B cell (primary cell): ENCODE results near the gene CCDC102A. TPM values are rescaled to one million over a fixed set of nuclear protein-coding genes. Genes with fewer than 3 reads are reported as not detected.

ENCODE experiments used
- ATAC-seq: fragments of 200-7000 bp; cut with Tn5 transposase; one replicate; pipeline ENCODE4 v1.10.0; 2021; ENCODE audit warnings: low read depth, mild to moderate bottlenecking, moderate number of reproducible peaks, moderate library complexity
- CTCF ChIA-PET: fragments of 350-600 bp; sonication (Branson Sonifier 250); formaldehyde crosslinking; loops from one replicate; lab custom pipeline; 2021; ENCODE audit warnings: antibody characterized with exemption, inconsistent platforms; lab: Charles Lee
- POLR2A ChIA-PET: fragments of 350-600 bp; sonication (Branson Sonifier 250); formaldehyde crosslinking; loops from one replicate; lab custom pipeline; 2021; ENCODE audit warnings: antibody characterized with exemption; lab: Charles Lee
- DNase-seq: peaks from one replicate; pipeline ENCODE4 v3.0.0; 2013
- H2AFZ ChIP-seq: 2 replicates; pipeline ENCODE4 v1.6.1; 2012; ENCODE audit warnings: mild to moderate bottlenecking, low read depth, low read length; ENCODE audit not compliant: insufficient read depth, poor library complexity, severe bottlenecking
- H3K27ac ChIP-seq, 2 donors: 1 replicate in 1 of 2; 2 replicates in 1 of 2; pipeline ENCODE4 v1.5.1; 2012 to 2013; ENCODE audit warnings: low read length in 2 of 2, mild to moderate bottlenecking in 2 of 2, moderate library complexity in 1 of 2
- H3K27me3 ChIP-seq, 4 experiments: fragments of 200-600 bp in 1 of 4; sonication (generic) in 1 of 4; replicated peaks in 1 of 4; 1 replicate in 2 of 4; 2 replicates in 2 of 4; pipeline versions ENCODE4 v1.6.1 to v1.7.0; 2013 to 2016; ENCODE audit warnings: low read length in 3 of 4, mild to moderate bottlenecking in 2 of 4, mixed read lengths in 1 of 4, moderate library complexity in 1 of 4; ENCODE audit not compliant: insufficient read depth in 4 of 4, control insufficient read depth in 3 of 4; ENCODE audit errors: control extremely low read depth in 1 of 4
- H3K36me3 ChIP-seq, 2 experiments: replicated peaks in 1 of 2; 1 replicate in 1 of 2; 2 replicates in 1 of 2; pipeline versions ENCODE4 v1.6.1 to v1.7.1; 2013; ENCODE audit warnings: low read length in 1 of 2; ENCODE audit not compliant: insufficient read depth in 2 of 2, control insufficient read depth in 1 of 2; ENCODE audit errors: control extremely low read depth in 1 of 2, extremely low read depth in 1 of 2
- H3K4me1 ChIP-seq, 2 donors: fragments of 200-600 bp in 1 of 2; sonication (generic) in 1 of 2; 1 replicate in 1 of 2; 2 replicates in 1 of 2; pipeline versions ENCODE4 v1.5.1 to v1.6.1; 2013 to 2017; ENCODE audit warnings: low read length in 2 of 2; ENCODE audit not compliant: control insufficient read depth in 2 of 2, insufficient read depth in 2 of 2
- H3K4me2 ChIP-seq: replicated peaks from 2 replicates; pipeline ENCODE3; 2012; ENCODE audit warnings: mild to moderate bottlenecking, low read depth, low read length; ENCODE audit not compliant: poor library complexity, severe bottlenecking
- H3K4me3 ChIP-seq, 5 experiments: fragments of 200-600 bp in 1 of 5; sonication (generic) in 1 of 5; 1 replicate in 3 of 5; 2 replicates in 2 of 5; pipeline versions ENCODE4 v1.5.1 to v1.7.0; 2011 to 2016; ENCODE audit warnings: low read length in 4 of 5, mild to moderate bottlenecking in 4 of 5, low read depth in 2 of 5, control low read depth in 1 of 5, moderate library complexity in 1 of 5; ENCODE audit not compliant: insufficient read depth in 1 of 5; ENCODE audit errors: control extremely low read depth in 1 of 5, extremely low read depth in 1 of 5
- H3K79me2 ChIP-seq: fragments of 200-600 bp; sonication (generic); one replicate; pipeline ENCODE4 v1.6.0; 2016; ENCODE audit warnings: low read length; ENCODE audit not compliant: control insufficient read depth, insufficient read depth
- H3K9ac ChIP-seq: fragments of 200-600 bp; sonication (generic); 2 replicates; pipeline ENCODE4 v1.6.1; 2017; ENCODE audit warnings: mild to moderate bottlenecking, low read length, moderate library complexity
- H3K9me3 ChIP-seq, 3 donors: one replicate each; pipeline versions ENCODE4 v1.6.1 to v1.7.1; 2013; ENCODE audit warnings: low read length in 2 of 3; ENCODE audit not compliant: control insufficient read depth in 2 of 3, insufficient read depth in 1 of 3; ENCODE audit errors: control extremely low read depth in 1 of 3
- H4K20me1 ChIP-seq: 2 replicates; pipeline ENCODE4 v1.6.0; 2012; ENCODE audit warnings: mild to moderate bottlenecking, low read length; ENCODE audit not compliant: insufficient read depth, control insufficient read depth, poor library complexity, severe bottlenecking
- H3K27ac Mint-ChIP-seq: one replicate; pipeline ENCODE4 v1.8.0; 2021; ENCODE audit warnings: mixed read lengths
- H3K27me3 Mint-ChIP-seq: one replicate; pipeline ENCODE4 v1.8.0; 2021; ENCODE audit warnings: mixed read lengths
- H3K4me1 Mint-ChIP-seq: one replicate; pipeline ENCODE4 v1.8.0; 2021; ENCODE audit warnings: mixed read lengths
- H3K4me3 Mint-ChIP-seq: one replicate; pipeline ENCODE4 v1.8.0; 2021; ENCODE audit warnings: mixed read lengths
- H3K9me3 Mint-ChIP-seq: one replicate; pipeline ENCODE4 v1.8.0; 2022; ENCODE audit warnings: mixed read lengths; ENCODE audit not compliant: insufficient read depth
- EZH2 ChIP-seq: IDR thresholded peaks from 2 replicates; pipeline ENCODE4 v1.6.1; 2012; ENCODE audit warnings: borderline replicate concordance, low read depth, mild to moderate bottlenecking, moderate library complexity, low read length; ENCODE audit not compliant: insufficient read depth, poor library complexity, severe bottlenecking
- WGBS: methylation state at CpG from one replicate; pipeline ENCODE4 v1.1.5; 2013; ENCODE audit warnings: missing lambda C conversion rate; ENCODE audit not compliant: insufficient coverage; 5-methylcytosine and 5-hydroxymethylcytosine counted together
- intact Hi-C: fragments of 100-400 bp; cut with micrococcal nuclease; formaldehyde crosslinking; loops from one replicate; pipeline ENCODE4 v1.10.0; 2022
- polyA plus RNA-seq: library from polyadenylated mRNA; depleted of rRNA; stranded (reverse); fragments of >200 nt; gene quantifications from 2 replicates; pipeline ENCODE4 v1.2.3, GENCODE V29; 2012
- total RNA-seq, 2 donors: library from RNA; stranded (reverse); fragments of 120-200 nt in 1 of 2; gene quantifications; 1 replicate in 1 of 2; 2 replicates in 1 of 2; pipeline versions ENCODE4 v1.2.3 to v1.2.4, GENCODE V29; 2013 to 2022
- TF ChIP-seq, protein P1 (sequence below): fragments of 200-600 bp; IDR thresholded peaks from one replicate; pipeline ENCODE4 v1.8.0; 2022; ENCODE audit warnings: antibody characterized with exemption, mild to moderate bottlenecking

CCDC102A gene
- total and polyA plus RNA-seq, 2 donors (not counting 1 experiment from before 2014, with no cell fraction given), result 14.5 to 14.7 TPM

DNA sequence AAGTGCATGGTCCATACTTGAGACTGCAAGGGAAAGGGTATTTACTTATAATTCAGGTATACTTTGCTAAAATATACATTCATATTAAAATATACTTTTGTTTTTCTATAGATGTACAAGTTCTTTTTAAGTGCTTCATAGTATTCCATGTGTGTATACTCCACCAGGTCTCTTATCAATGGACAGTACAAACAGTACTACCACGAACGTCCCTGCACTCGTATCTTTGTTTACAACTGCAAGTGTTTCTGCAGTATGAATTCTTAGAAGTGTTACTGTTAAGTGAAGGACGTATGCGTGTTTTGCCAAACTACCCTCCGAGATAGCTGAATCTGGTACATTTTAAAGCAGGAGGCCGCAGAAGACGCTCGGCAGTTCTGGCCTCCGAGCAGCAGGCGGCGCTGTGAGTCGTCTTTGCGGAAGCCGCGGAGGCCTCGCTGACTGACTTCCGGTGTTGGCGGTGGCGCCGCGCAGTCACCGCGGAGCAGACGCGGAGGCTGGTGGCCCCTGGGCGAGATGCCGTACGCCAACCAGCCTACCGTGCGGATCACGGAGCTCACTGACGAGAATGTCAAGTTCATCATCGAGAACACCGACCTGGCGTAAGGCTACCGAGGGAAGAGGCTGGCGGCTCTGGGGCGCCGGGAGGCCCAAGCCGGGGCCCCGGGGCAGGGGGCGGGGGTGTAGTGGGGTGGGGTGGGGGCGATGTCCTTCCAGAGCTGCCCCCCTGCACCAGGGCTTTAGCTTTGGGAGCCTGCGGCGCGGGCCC is 74.0 kb downstream of the CCDC102A start, which contains the start of gene POLR2C:
TSS of gene POLR2C (plus strand) at position 471 of the 769 bp plus-strand sequence. CDS start at position 517, 46 bp downstream.
- Histone ChIP-seq H3K9ac (peak within 1 kb of the TSS; percentile 85), H3K79me2 (peaks cover 28% of the 10 kb centered on the region), H3K4me3 (peak within 1 kb of the TSS; percentile 59 to 88 (median 82)), H3K4me2 (peak within 1 kb of the TSS; percentile 91), H3K36me3 (peaks cover 5 to 46% of the 10 kb centered on the region in 2 experiments), H3K27me3 (no peaks in the 10 kb centered on the region), H3K9me3 (no peaks in the 10 kb centered on the region), H3K27ac (peak within 1 kb of the TSS; percentile 42 to 59), H4K20me1 (peaks cover 19% of the 10 kb centered on the region), H3K4me1 (peaks cover 12% of the 10 kb centered on the region in 2 donors), H2AFZ (peak within 1 kb of the TSS; percentile 73)
- peak within 1 kb of the TSS; percentile 100 for H3K4me3 Mint-ChIP-seq
- ATAC-seq (peak; percentile 98), DNase-seq (peak; percentile 93)
- 2% methylated on average over 32 of the region's 47 CpGs for WGBS
- POLR2A ChIA-PET, result interaction anchor here (0.6 to 1.6 kb wide), 5 partner anchors 15 to 1059 kb away, joined by 3 to 11 read pairs (median 4); partner anchors contain the start of genes CIAPIN1 and COQ9
- peaks cover 29% of the 10 kb centered on the region for H3K4me1 Mint-ChIP-seq
- TF ChIP-seq, protein P1, sequence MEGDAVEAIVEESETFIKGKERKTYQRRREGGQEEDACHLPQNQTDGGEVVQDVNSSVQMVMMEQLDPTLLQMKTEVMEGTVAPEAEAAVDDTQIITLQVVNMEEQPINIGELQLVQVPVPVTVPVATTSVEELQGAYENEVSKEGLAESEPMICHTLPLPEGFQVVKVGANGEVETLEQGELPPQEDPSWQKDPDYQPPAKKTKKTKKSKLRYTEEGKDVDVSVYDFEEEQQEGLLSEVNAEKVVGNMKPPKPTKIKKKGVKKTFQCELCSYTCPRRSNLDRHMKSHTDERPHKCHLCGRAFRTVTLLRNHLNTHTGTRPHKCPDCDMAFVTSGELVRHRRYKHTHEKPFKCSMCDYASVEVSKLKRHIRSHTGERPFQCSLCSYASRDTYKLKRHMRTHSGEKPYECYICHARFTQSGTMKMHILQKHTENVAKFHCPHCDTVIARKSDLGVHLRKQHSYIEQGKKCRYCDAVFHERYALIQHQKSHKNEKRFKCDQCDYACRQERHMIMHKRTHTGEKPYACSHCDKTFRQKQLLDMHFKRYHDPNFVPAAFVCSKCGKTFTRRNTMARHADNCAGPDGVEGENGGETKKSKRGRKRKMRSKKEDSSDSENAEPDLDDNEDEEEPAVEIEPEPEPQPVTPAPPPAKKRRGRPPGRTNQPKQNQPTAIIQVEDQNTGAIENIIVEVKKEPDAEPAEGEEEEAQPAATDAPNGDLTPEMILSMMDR, result peak; percentile 95
- no peak for TF ChIP-seq EZH2
- intact Hi-C loops, result loop anchor here (1.0 to 5.0 kb wide), 6 partner anchors 15 to 540 kb away; partner anchors contain the start of genes ARL2BP, CIAPIN1, COQ9 and PSME3IP1
- CTCF ChIA-PET, result interaction anchor here (0.6 to 2.4 kb wide), 18 partner anchors 9 to 276 kb away, joined by 3 to 28 read pairs (median 4); partner anchors contain the start of genes ADGRG5, CCDC102A, CIAPIN1 and COQ9
- H3K27me3 Mint-ChIP-seq, result no peaks in the 10 kb centered on the region
- peak within 1 kb of the TSS; percentile 99 for H3K27ac Mint-ChIP-seq
- H3K9me3 Mint-ChIP-seq, result no peaks in the 10 kb centered on the region

Other genes starting within 250 kb of the CCDC102A start
- 85.8 and 91.5 TPM in 2 replicates for gene CCL22, start 177.8 kb downstream of the CCDC102A start, total RNA-seq
- 0.04 and 0.10 TPM in 2 replicates for gene CCL22, start 177.8 kb downstream of the CCDC102A start, polyA plus RNA-seq
- gene CX3CL1, start 164.1 kb downstream of the CCDC102A start, total RNA-seq, result not detected in 2 replicates
- not detected in 2 replicates for gene CX3CL1, start 164.1 kb downstream of the CCDC102A start, polyA plus RNA-seq
- gene CCL17, start 131.8 kb downstream of the CCDC102A start, total RNA-seq, result not detected in 2 replicates
- gene CCL17, start 131.8 kb downstream of the CCDC102A start, polyA plus RNA-seq, result not detected in 2 replicates
- gene CIAPIN1, start 89.2 kb downstream of the CCDC102A start, total RNA-seq, result 38.1 and 45.7 TPM in 2 replicates
- 20.6 and 22.0 TPM in 2 replicates for gene CIAPIN1, start 89.2 kb downstream of the CCDC102A start, polyA plus RNA-seq
- 41.5 and 44.6 TPM in 2 replicates for gene COQ9, start 89.1 kb downstream of the CCDC102A start, total RNA-seq
- 42.7 and 53.0 TPM in 2 replicates for gene COQ9, start 89.1 kb downstream of the CCDC102A start, polyA plus RNA-seq
- gene POLR2C, start 73.9 kb downstream of the CCDC102A start, total RNA-seq, result 57.8 and 61.6 TPM in 2 replicates
- gene POLR2C, start 73.9 kb downstream of the CCDC102A start, polyA plus RNA-seq, result 56.6 and 70.1 TPM in 2 replicates
- 0.73 and 1.6 TPM in 2 replicates for gene DOK4, start 50.1 kb downstream of the CCDC102A start, total RNA-seq
- gene DOK4, start 50.1 kb downstream of the CCDC102A start, polyA plus RNA-seq, result 0.49 and 2.5 TPM in 2 replicates
- 13.3 and 13.6 TPM in 2 replicates for gene ADGRG5, start 6.1 kb upstream of the CCDC102A start, total RNA-seq
- 35.8 and 49.4 TPM in 2 replicates for gene ADGRG5, start 6.1 kb upstream of the CCDC102A start, polyA plus RNA-seq
- 0.20 and 0.78 TPM in 2 replicates for gene ADGRG1, start 92.1 kb upstream of the CCDC102A start, total RNA-seq
- gene ADGRG1, start 92.1 kb upstream of the CCDC102A start, polyA plus RNA-seq, result 0.61 and 0.98 TPM in 2 replicates
- gene ADGRG3, start 131.7 kb upstream of the CCDC102A start, total RNA-seq, result not detected in 2 replicates
- gene ADGRG3, start 131.7 kb upstream of the CCDC102A start, polyA plus RNA-seq, result 0.10 TPM in 1 of 2 replicates, not detected in the other
- 0.22 and 2.1 TPM in 2 replicates for gene DRC7, start 158.2 kb upstream of the CCDC102A start, total RNA-seq
- 0.12 TPM in 1 of 2 replicates, not detected in the other for gene DRC7, start 158.2 kb upstream of the CCDC102A start, polyA plus RNA-seq
- gene KATNB1, start 199.2 kb upstream of the CCDC102A start, total RNA-seq, result 17.3 and 20.3 TPM in 2 replicates
- gene KATNB1, start 199.2 kb upstream of the CCDC102A start, polyA plus RNA-seq, result 28.8 and 29.0 TPM in 2 replicates